UCSD-AML1 (cell line): ENCODE data around the gene TTLL10.
"Not testable (repeated sequence)": the region's sequence is repeated elsewhere in the genome, so short reads cannot be mapped to it uniquely, and the experiment has no call there.

Source experiments
- DNase-seq: peaks from one replicate; lab custom pipeline; 2025; ENCODE audit not compliant: unreplicated experiment; lab: John Stamatoyannopoulos, UW

TTLL10 gene

GRCh38 chr1:1183833-1184775 lies 10.4 kb downstream of the TTLL10 start:
- no peak for DNase-seq

GRCh38 chr1:1185101-1185765 lies 11.6 kb downstream of the TTLL10 start:
- DNase-seq, result no peak

GRCh38 chr1:1187938-1188337 lies 14.3 kb downstream of the TTLL10 start:
- DNase-seq, result no peak

- no peak for DNase-seq
These were observed 15.4 kb downstream of the TTLL10 start for GRCh38 chr1:1189111-1189510.

GRCh38 chr1:1191734-1192133 lies 18.1 kb downstream of the TTLL10 start:
- no peak for DNase-seq

- DNase-seq, result no peak
These were observed 21.0 kb downstream of the TTLL10 start for GRCh38 chr1:1194723-1195122.

GRCh38 chr1:1195726-1196125 lies 22.0 kb downstream of the TTLL10 start:
- DNase-seq, result not testable (repeated sequence)

- no peak for DNase-seq
These were observed 22.9 kb downstream of the TTLL10 start for GRCh38 chr1:1196431-1197187.

GRCh38 chr1:1197188-1197500 lies 23.5 kb downstream of the TTLL10 start:
- no peak for DNase-seq

GRCh38 chr1:1197551-1198422 lies 24.1 kb downstream of the TTLL10 start:
- DNase-seq, result no peak

- no peak for DNase-seq
These were observed 24.9 kb downstream of the TTLL10 start for GRCh38 chr1:1198423-1199140.

GRCh38 chr1:1199141-1199960 lies 25.7 kb downstream of the TTLL10 start:
- no peak for DNase-seq

GRCh38 chr1:1199961-1200875 lies 26.5 kb downstream of the TTLL10 start:
- no peak for DNase-seq

GRCh38 chr1:1200876-1201810 lies 27.5 kb downstream of the TTLL10 start:
- DNase-seq, result peak; percentile 81

- DNase-seq, result no peak
These were observed 29.3 kb downstream of the TTLL10 start for GRCh38 chr1:1202831-1203560.
